KMS-11 (cell line): ENCODE results near the gene PCNX1.
"Not testable (repeated sequence)": the region's sequence is repeated elsewhere in the genome, so short reads cannot be mapped to it uniquely, and the experiment has no call there.

Source experiments
- H2AFZ ChIP-seq: fragments of 200-600 bp; sonication (generic); 2 replicates; pipeline ENCODE4 v1.6.1; 2016; ENCODE audit warnings: antibody characterized with exemption, mixed run types, low read depth
- H3K27ac ChIP-seq: fragments of 200-600 bp; sonication (generic); 2 replicates; pipeline ENCODE4 v1.6.1; 2016; ENCODE audit warnings: mild to moderate bottlenecking, mixed run types
- H3K27me3 ChIP-seq: fragments of 200-600 bp; sonication (generic); 2 replicates; pipeline ENCODE4 v1.6.1; 2017; ENCODE audit warnings: mild to moderate bottlenecking, low read depth, mixed run types, moderate library complexity; ENCODE audit not compliant: insufficient read depth
- H3K36me3 ChIP-seq: fragments of 200-600 bp; sonication (generic); 2 replicates; pipeline ENCODE4 v1.6.1; 2017; ENCODE audit warnings: mild to moderate bottlenecking, mixed run types; ENCODE audit not compliant: insufficient read depth
- H3K4me1 ChIP-seq: fragments of 200-600 bp; sonication (generic); 2 replicates; pipeline ENCODE4 v1.6.1; 2016; ENCODE audit warnings: mild to moderate bottlenecking, low read depth, mixed run types; ENCODE audit not compliant: poor library complexity, severe bottlenecking
- H3K4me2 ChIP-seq: fragments of 200-600 bp; sonication (generic); 2 replicates; pipeline ENCODE4 v1.7.0; 2016; ENCODE audit warnings: mild to moderate bottlenecking, mixed run types
- H3K4me3 ChIP-seq: fragments of 200-600 bp; sonication (generic); IDR thresholded peaks from 2 replicates; pipeline ENCODE4 v1.6.1; 2017; ENCODE audit warnings: low read depth, low read length, mixed read lengths; ENCODE audit not compliant: insufficient read depth
- H3K79me2 ChIP-seq: fragments of 200-600 bp; sonication (generic); 2 replicates; pipeline ENCODE4 v1.6.1; 2016; ENCODE audit warnings: low read depth, mixed run types; ENCODE audit not compliant: insufficient read depth
- H3K9ac ChIP-seq: fragments of 200-600 bp; sonication (generic); 2 replicates; pipeline ENCODE4 v1.6.1; 2016; ENCODE audit warnings: mild to moderate bottlenecking, mixed run types
- H4K20me1 ChIP-seq: fragments of 200-600 bp; sonication (generic); 2 replicates; pipeline ENCODE4 v1.6.1; 2016; ENCODE audit warnings: mild to moderate bottlenecking, mixed run types; ENCODE audit not compliant: insufficient read depth
- TF ChIP-seq, protein P1 (sequence below): fragments of 200-600 bp; sonication (generic); conservative IDR thresholded peaks from 2 replicates; pipeline ENCODE4 v1.6.1; 2017; ENCODE audit warnings: low read depth, mild to moderate bottlenecking, antibody characterized with exemption, low read length, moderate library complexity, mixed read lengths

Gene PCNX1

DNA sequence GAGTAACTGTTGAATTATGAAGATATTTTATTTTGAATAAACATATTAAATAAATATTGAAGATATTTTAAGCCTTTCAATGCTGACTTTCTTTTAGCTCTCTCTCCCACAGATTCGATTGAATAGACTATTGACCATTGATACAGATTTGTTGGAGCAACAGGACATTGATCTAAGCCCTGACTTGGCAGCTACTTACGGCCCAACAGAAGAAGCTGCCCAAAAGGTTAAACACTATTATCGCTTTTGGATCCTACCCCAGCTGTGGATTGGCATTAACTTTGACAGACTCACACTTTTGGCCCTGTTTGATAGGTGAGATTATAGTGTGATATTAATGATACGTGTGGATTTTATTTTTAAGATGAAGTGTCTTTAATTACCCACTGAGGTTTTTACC, 105.6 kb downstream of the PCNX1 start:
- Histone ChIP-seq H4K20me1 (no peaks in the 10 kb centered on the region), H3K79me2 (no peaks in the 10 kb centered on the region), H3K4me3 (no peak overlapping the region), H3K4me2 (no peak overlapping the region), H3K27me3 (no peaks in the 10 kb centered on the region), H3K36me3 (no peaks in the 10 kb centered on the region), H3K4me1 (no peaks in the 10 kb centered on the region), H3K9ac (no peak overlapping the region), H2AFZ (no peak overlapping the region), H3K27ac (no peak overlapping the region)
- TF ChIP-seq, protein P1, sequence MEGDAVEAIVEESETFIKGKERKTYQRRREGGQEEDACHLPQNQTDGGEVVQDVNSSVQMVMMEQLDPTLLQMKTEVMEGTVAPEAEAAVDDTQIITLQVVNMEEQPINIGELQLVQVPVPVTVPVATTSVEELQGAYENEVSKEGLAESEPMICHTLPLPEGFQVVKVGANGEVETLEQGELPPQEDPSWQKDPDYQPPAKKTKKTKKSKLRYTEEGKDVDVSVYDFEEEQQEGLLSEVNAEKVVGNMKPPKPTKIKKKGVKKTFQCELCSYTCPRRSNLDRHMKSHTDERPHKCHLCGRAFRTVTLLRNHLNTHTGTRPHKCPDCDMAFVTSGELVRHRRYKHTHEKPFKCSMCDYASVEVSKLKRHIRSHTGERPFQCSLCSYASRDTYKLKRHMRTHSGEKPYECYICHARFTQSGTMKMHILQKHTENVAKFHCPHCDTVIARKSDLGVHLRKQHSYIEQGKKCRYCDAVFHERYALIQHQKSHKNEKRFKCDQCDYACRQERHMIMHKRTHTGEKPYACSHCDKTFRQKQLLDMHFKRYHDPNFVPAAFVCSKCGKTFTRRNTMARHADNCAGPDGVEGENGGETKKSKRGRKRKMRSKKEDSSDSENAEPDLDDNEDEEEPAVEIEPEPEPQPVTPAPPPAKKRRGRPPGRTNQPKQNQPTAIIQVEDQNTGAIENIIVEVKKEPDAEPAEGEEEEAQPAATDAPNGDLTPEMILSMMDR, result no peak

DNA sequence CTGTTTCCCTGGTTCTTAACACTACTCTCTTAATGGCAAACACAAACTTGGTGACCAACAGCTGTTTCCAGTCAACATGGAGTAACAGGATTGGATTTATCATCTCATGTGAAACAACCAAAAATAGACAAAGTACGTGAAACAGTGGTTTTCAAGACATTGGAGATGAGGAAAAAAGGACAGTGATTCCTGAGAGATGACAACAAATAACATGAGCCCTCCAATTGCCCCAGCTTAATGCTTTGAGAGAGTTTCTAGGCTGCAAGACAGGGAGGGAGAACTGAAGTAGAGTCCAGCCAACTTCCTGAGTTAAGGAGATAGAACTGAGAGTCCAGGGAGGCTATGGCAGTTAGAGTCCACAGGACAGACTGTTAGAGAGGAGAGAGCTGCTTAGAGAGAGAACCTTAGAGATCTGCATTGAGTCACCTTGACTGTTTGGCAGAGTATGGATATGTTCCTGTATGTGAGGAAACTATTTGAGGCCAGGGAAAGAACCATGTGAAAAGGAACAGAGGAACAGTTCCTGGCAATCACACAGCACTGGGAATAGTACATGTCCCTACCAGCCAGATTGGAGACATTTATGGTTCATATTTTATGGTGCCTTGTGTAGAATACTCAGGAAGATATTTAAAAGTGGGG, 106.4 kb downstream of the PCNX1 start:
- TF ChIP-seq, protein P1, result no peak
- Histone ChIP-seq H3K27ac (no peak overlapping the region), H3K9ac (no peak overlapping the region), H4K20me1 (no peaks in the 10 kb centered on the region), H3K4me2 (no peak overlapping the region), H3K4me3 (no peak overlapping the region), H3K79me2 (no peaks in the 10 kb centered on the region), H3K27me3 (no peaks in the 10 kb centered on the region), H2AFZ (no peak overlapping the region), H3K4me1 (no peaks in the 10 kb centered on the region), H3K36me3 (no peaks in the 10 kb centered on the region)

DNA sequence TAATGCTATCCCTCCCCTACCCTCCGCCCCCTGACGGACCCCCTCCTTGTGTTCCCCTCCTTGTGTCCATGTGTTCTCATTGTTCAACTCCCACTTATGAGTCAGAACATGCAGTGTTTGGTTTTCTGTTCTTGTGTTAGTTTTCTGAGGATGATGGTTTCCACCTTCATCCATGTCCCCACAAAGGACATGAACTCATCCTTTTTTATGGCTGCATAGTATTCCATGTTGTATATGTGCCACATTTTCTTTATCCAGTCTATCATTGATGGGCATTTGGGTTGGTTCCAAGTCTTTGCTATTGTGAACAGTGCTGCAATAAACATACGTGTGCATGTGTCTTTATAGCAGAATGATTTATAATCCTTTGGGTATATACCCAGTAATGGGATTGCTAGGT, 112.7 kb downstream of the PCNX1 start:
- not testable (repeated sequence) for H2AFZ ChIP-seq, H3K9ac ChIP-seq, H3K4me3 ChIP-seq, H3K27ac ChIP-seq, H3K4me1 ChIP-seq, H3K27me3 ChIP-seq, H4K20me1 ChIP-seq, H3K4me2 ChIP-seq, H3K36me3 ChIP-seq, H3K79me2 ChIP-seq

DNA sequence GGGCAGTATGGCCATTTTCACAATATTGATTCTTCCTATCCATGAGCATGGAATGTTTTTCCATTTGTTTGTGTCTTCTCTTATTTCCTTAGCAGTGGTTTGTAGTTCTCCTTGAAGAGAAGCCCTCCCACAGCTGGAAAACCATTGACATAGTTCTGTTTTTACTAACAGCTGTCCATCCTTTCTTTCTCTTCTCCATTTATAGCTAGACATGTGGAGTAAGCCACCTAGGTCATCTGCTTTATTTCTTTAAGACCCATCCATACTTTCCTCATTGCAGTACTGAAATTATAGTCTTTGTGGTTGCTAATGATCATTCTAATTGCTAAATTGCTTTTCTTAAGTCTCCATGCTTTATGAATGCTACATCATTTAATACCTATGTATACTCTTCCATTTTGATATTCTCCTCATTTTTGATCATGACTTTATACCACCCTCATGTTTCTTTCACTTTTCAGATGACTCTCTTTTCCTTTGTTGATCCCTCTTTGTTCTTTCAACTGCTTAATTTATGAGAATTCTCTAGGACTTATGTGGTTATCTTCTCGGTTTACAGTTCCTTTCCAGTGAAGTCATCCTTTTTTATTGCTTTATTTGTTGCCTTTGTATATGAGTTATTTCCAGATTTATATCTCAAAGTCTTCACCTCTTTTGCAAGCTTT, 114.2 kb downstream of the PCNX1 start:
- H2AFZ ChIP-seq, result no peak overlapping the region
- TF ChIP-seq, protein P1, result no peak
- H3K36me3 ChIP-seq, result no peaks in the 10 kb centered on the region
- H3K4me1 ChIP-seq, result peaks cover 10% of the 10 kb centered on the region
- no peak overlapping the region for H3K4me2 ChIP-seq
- H3K4me3 ChIP-seq, result no peak overlapping the region
- H3K27ac ChIP-seq, result no peak overlapping the region
- no peak overlapping the region for H3K9ac ChIP-seq
- H3K27me3 ChIP-seq, result no peaks in the 10 kb centered on the region
- H3K79me2 ChIP-seq, result no peaks in the 10 kb centered on the region
- no peaks in the 10 kb centered on the region for H4K20me1 ChIP-seq
